Measurements from ENCODE around the gene ZNF526. TPM values are rescaled to one million over a fixed set of nuclear protein-coding genes. Genes with fewer than 3 reads are reported as not detected.
"Not testable (repeated sequence)": the region's sequence is repeated elsewhere in the genome, so short reads cannot be mapped to it uniquely, and the experiment has no call there.

Gene ZNF526
- total RNA-seq, 1 experiment from 2014 or later: 5.1 TPM

- H3K4me2 ChIP-seq (ENCODE audit: low read length): peak overlapping the region; percentile 99
- H3K9ac ChIP-seq (ENCODE audit: low read length); H3F3A ChIP-seq (ENCODE audit: low read length, unreplicated experiment); H3K36me3 ChIP-seq (ENCODE audit: low read depth, low read length); H4K20me1 ChIP-seq (ENCODE audit: low read length); H3K9me2 ChIP-seq (replicated peaks; ENCODE audit: low read length); H3K27ac ChIP-seq (ENCODE audit: low read length); H3K9me3 ChIP-seq (ENCODE audit: low read length); H3K27me3 ChIP-seq (ENCODE audit: low read length); ATAC-seq; intact Hi-C loops (cut with micrococcal nuclease); DNase-seq; BruUV-seq (replicated peaks); POLR2A ChIA-PET (ENCODE audit: unreplicated experiment): not testable (repeated sequence)
- H3K4me3 ChIP-seq (ENCODE audit: low read length): peak overlapping the region; percentile 80; the same call in 1 of the 2 replicates
- peaks cover 22% of the 10 kb centered on the region for H3K4me1 ChIP-seq (ENCODE audit: insufficient read depth, low read length)
- peaks cover 26% of the 10 kb centered on the region for H3K79me2 ChIP-seq (ENCODE audit: low read length)
- H2AFZ ChIP-seq (ENCODE audit: low read length): peak overlapping the region; percentile 96; the same call in 1 of the 2 replicates
- CTCF ChIA-PET: interaction anchor here (0.6 kb wide), 1 partner anchor 79 kb away, joined by 17 read pairs; no protein-coding TSS in a partner anchor
These were observed 47.0 kb downstream of the ZNF526 start for GRCh38 chr19:42266928-42267603.

GRCh38 chr19:42267644-42268141 lies 47.6 kb downstream of the ZNF526 start:
- H3K27ac ChIP-seq (ENCODE audit: low read length): no peak overlapping the region
- H3K9me2 ChIP-seq (replicated peaks; ENCODE audit: low read length): no peaks in the 10 kb centered on the region
- ChIA-PET POLR2A (ENCODE audit: unreplicated experiment) (no interaction called here), CTCF (no interaction called here)
- ATAC-seq: no peak
- H3K9ac ChIP-seq (ENCODE audit: low read length): peak overlapping the region; percentile 89
- H2AFZ ChIP-seq (ENCODE audit: low read length): peak overlapping the region; percentile 96
- peak overlapping the region; percentile 80 for H3K4me3 ChIP-seq (ENCODE audit: low read length)
- H3K9me3 ChIP-seq (ENCODE audit: low read length): no peaks in the 10 kb centered on the region
- TF ChIP-seq CTCF (conservative IDR thresholded peaks at IDR 0.05; ENCODE audit: low read depth, low read length) (no peak), EZH2phosphoT487 (IDR thresholded peaks at IDR 0.05; ENCODE audit: borderline replicate concordance, low read length) (no peak), EZH2 (IDR thresholded peaks at IDR 0.05; ENCODE audit: low read length, unreplicated experiment) (no peak)
- H3K4me1 ChIP-seq (ENCODE audit: insufficient read depth, low read length): peaks cover 22% of the 10 kb centered on the region
- TSS peak; percentile 42 for BruUV-seq (replicated peaks)
- peak overlapping the region; percentile 99 for H3K4me2 ChIP-seq (ENCODE audit: low read length)
- H3K36me3 ChIP-seq (ENCODE audit: low read depth, low read length): no peaks in the 10 kb centered on the region
- H4K20me1 ChIP-seq (ENCODE audit: low read length): no peaks in the 10 kb centered on the region
- H3K27me3 ChIP-seq (ENCODE audit: low read length): no peaks in the 10 kb centered on the region
- peaks cover 26% of the 10 kb centered on the region for H3K79me2 ChIP-seq (ENCODE audit: low read length)
- intact Hi-C loops (cut with micrococcal nuclease): loop anchor here (1.0 kb wide), 1 partner anchor 11 kb away; no protein-coding TSS in a partner anchor
- H3F3A ChIP-seq (ENCODE audit: low read length, unreplicated experiment): no peaks in the 10 kb centered on the region
- DNase-seq: no peak

GRCh38 chr19:42268142-42268703 lies 48.1 kb downstream of the ZNF526 start:
- CTCF ChIA-PET: no interaction called here
- Histone ChIP-seq H3K9me2 (replicated peaks; ENCODE audit: low read length) (no peaks in the 10 kb centered on the region), H3K27me3 (ENCODE audit: low read length) (no peaks in the 10 kb centered on the region), H3K27ac (ENCODE audit: low read length) (peak overlapping the region; percentile 84), H3K9ac (ENCODE audit: low read length) (peak overlapping the region; percentile 89), H3F3A (ENCODE audit: low read length, unreplicated experiment) (no peaks in the 10 kb centered on the region), H2AFZ (ENCODE audit: low read length) (peak overlapping the region; percentile 96), H3K4me3 (ENCODE audit: low read length) (peak overlapping the region; percentile 80), H3K79me2 (ENCODE audit: low read length) (peaks cover 26% of the 10 kb centered on the region), H3K36me3 (ENCODE audit: low read depth, low read length) (no peaks in the 10 kb centered on the region), H4K20me1 (ENCODE audit: low read length) (no peaks in the 10 kb centered on the region), H3K4me1 (ENCODE audit: insufficient read depth, low read length) (peaks cover 22% of the 10 kb centered on the region), H3K4me2 (ENCODE audit: low read length) (peak overlapping the region; percentile 99), H3K9me3 (ENCODE audit: low read length) (no peaks in the 10 kb centered on the region)
- intact Hi-C loops (cut with micrococcal nuclease): loop anchor here (1.0 kb wide), 1 partner anchor 12 kb away; no protein-coding TSS in a partner anchor
- no peak for TF ChIP-seq EZH2 (IDR thresholded peaks at IDR 0.05; ENCODE audit: low read length, unreplicated experiment)
- no peak for TF ChIP-seq EZH2phosphoT487 (IDR thresholded peaks at IDR 0.05; ENCODE audit: borderline replicate concordance, low read length)
- no peak for TF ChIP-seq CTCF (conservative IDR thresholded peaks at IDR 0.05; ENCODE audit: low read depth, low read length)
- ATAC-seq (peak; percentile 68), DNase-seq (peak; percentile 97)
- BruUV-seq (replicated peaks): no TSS peak
- POLR2A ChIA-PET (ENCODE audit: unreplicated experiment): no interaction called here
